ENCODE measurements around the gene ALB. TPM values are rescaled to one million over a fixed set of nuclear protein-coding genes. Genes with fewer than 3 reads are reported as not detected.

ALB gene
- polyA plus RNA-seq, 1 experiment = not detected

GRCh38 chr4:73416423-73417087 lies 12.5 kb downstream of the ALB start:
- no peaks in the 10 kb centered on the region for H3K27me3 ChIP-seq (ENCODE audit: control insufficient read depth, insufficient read depth, low read length)
- ChIA-PET CTCF (no interaction called here), POLR2A (no interaction called here)
- no peak for TF ChIP-seq CTCF (IDR thresholded peaks at IDR 0.05; ENCODE audit: insufficient read depth, low read depth, low read length)
- H3K36me3 ChIP-seq (ENCODE audit: control insufficient read depth, insufficient read depth, low read length) = no peaks in the 10 kb centered on the region
- H3K4me3 ChIP-seq (ENCODE audit: low read depth, low read length) = no peak overlapping the region
- no peak for DNase-seq (ENCODE audit: low read depth)

DNA sequence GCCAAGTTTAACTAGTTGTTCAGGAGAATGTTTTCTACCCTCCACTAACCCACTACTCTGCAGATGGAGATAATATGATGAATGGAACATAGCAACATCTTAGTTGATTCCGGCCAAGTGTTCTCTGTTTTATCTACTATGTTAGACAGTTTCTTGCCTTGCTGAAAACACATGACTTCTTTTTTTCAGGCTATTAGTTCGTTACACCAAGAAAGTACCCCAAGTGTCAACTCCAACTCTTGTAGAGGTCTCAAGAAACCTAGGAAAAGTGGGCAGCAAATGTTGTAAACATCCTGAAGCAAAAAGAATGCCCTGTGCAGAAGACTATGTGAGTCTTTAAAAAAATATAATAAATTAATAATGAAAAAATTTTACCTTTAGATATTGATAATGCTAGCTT lies 13.3 kb downstream of the ALB start:
- DNase-seq (ENCODE audit: low read depth) = no peak
- Histone ChIP-seq H3K36me3 (ENCODE audit: control insufficient read depth, insufficient read depth, low read length) (no peaks in the 10 kb centered on the region), H3K27me3 (ENCODE audit: control insufficient read depth, insufficient read depth, low read length) (no peaks in the 10 kb centered on the region), H3K4me3 (ENCODE audit: low read depth, low read length) (no peak overlapping the region)
- TF ChIP-seq CTCF (IDR thresholded peaks at IDR 0.05; ENCODE audit: insufficient read depth, low read depth, low read length) = no peak
- CTCF ChIA-PET = interaction anchor here (0.9 kb wide), 1 partner anchor 29 kb away, joined by 4 read pairs; no protein-coding TSS in a partner anchor
- POLR2A ChIA-PET = no interaction called here

DNA sequence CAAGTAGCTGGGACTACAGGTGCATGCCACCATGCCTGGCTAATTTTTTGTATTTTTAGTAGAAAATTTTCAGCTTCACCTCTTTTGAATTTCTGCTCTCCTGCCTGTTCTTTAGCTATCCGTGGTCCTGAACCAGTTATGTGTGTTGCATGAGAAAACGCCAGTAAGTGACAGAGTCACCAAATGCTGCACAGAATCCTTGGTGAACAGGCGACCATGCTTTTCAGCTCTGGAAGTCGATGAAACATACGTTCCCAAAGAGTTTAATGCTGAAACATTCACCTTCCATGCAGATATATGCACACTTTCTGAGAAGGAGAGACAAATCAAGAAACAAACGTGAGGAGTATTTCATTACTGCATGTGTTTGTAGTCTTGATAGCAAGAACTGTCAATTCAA lies 13.9 kb downstream of the ALB start:
- H3K27me3 ChIP-seq (ENCODE audit: control insufficient read depth, insufficient read depth, low read length) = no peaks in the 10 kb centered on the region
- POLR2A ChIA-PET = no interaction called here

DNA sequence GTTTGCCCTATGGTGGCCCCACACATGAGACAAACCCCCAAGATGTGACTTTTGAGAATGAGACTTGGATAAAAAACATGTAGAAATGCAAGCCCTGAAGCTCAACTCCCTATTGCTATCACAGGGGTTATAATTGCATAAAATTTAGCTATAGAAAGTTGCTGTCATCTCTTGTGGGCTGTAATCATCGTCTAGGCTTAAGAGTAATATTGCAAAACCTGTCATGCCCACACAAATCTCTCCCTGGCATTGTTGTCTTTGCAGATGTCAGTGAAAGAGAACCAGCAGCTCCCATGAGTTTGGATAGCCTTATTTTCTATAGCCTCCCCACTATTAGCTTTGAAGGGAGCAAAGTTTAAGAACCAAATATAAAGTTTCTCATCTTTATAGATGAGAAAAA lies 14.6 kb downstream of the ALB start:
- no peak for DNase-seq (ENCODE audit: low read depth)
- Histone ChIP-seq H3K27me3 (ENCODE audit: control insufficient read depth, insufficient read depth, low read length) (no peaks in the 10 kb centered on the region), H3K36me3 (ENCODE audit: control insufficient read depth, insufficient read depth, low read length) (no peaks in the 10 kb centered on the region), H3K4me3 (ENCODE audit: low read depth, low read length) (no peak overlapping the region)
- CTCF ChIA-PET = interaction anchor here (0.6 kb wide), 1 partner anchor 20 kb away, joined by 3 read pairs; no protein-coding TSS in a partner anchor
- TF ChIP-seq CTCF (IDR thresholded peaks at IDR 0.05; ENCODE audit: insufficient read depth, low read depth, low read length) = no peak
- POLR2A ChIA-PET = no interaction called here

More for the DNA sequence above, 13.9 kb downstream of the ALB start:
- CTCF ChIA-PET = interaction anchor here (0.9 kb wide), 1 partner anchor 28 kb away, joined by 4 read pairs; no protein-coding TSS in a partner anchor
- no peak for DNase-seq (ENCODE audit: low read depth)
- Histone ChIP-seq H3K36me3 (ENCODE audit: control insufficient read depth, insufficient read depth, low read length) (no peaks in the 10 kb centered on the region), H3K4me3 (ENCODE audit: low read depth, low read length) (no peak overlapping the region)
- TF ChIP-seq CTCF (IDR thresholded peaks at IDR 0.05; ENCODE audit: insufficient read depth, low read depth, low read length) = no peak

GRCh38 chr4:73419106-73420038 lies 15.3 kb downstream of the ALB start:
- DNase-seq (ENCODE audit: low read depth) = no peak
- ChIA-PET POLR2A (no interaction called here), CTCF (interaction anchor here (0.6 kb wide), 1 partner anchor 19 kb away, joined by 3 read pairs; no protein-coding TSS in a partner anchor)
- Histone ChIP-seq H3K27me3 (ENCODE audit: control insufficient read depth, insufficient read depth, low read length) (no peaks in the 10 kb centered on the region), H3K4me3 (ENCODE audit: low read depth, low read length) (no peak overlapping the region), H3K36me3 (ENCODE audit: control insufficient read depth, insufficient read depth, low read length) (no peaks in the 10 kb centered on the region)
- TF ChIP-seq CTCF (IDR thresholded peaks at IDR 0.05; ENCODE audit: insufficient read depth, low read depth, low read length) = no peak

Measured in BJ (cell line).